GM21619 (cell line): Measurements from ENCODE around the gene CC2D1A.

ENCODE experiments used
- ATAC-seq: cut with Tn5 transposase; IDR thresholded peaks from one replicate; pipeline ENCODE4 v1.9.1; 2021; ENCODE audit not compliant: unreplicated experiment

CC2D1A gene

GRCh38 chr19:13932911-13933393 is 27.0 kb downstream of the CC2D1A start:
- ATAC-seq = no peak

GRCh38 chr19:13934785-13935109 is 28.7 kb downstream of the CC2D1A start:
- no peak for ATAC-seq

GRCh38 chr19:13935765-13936510 is 29.9 kb downstream of the CC2D1A start:
- ATAC-seq = no peak

- no peak for ATAC-seq
Measured at GRCh38 chr19:13937479-13938300, 31.7 kb downstream of the CC2D1A start.

- ATAC-seq = no peak
Measured at GRCh38 chr19:13938301-13939064, 32.5 kb downstream of the CC2D1A start, which contains the start of gene PODNL1. Gene PODNL1, minus strand, starts transcription at chr19:13938417. Its CDS starts 236 bp downstream, at chr19:13938181.

GRCh38 chr19:13942023-13942684 is 36.2 kb downstream of the CC2D1A start:
- ATAC-seq = no peak

- no peak for ATAC-seq
Measured at GRCh38 chr19:13946414-13946813, 40.4 kb downstream of the CC2D1A start.

- no peak for ATAC-seq
Measured at GRCh38 chr19:13951043-13951442, 45.0 kb downstream of the CC2D1A start.

GRCh38 chr19:13951799-13952153 is 45.8 kb downstream of the CC2D1A start:
- ATAC-seq = peak; percentile 5

- ATAC-seq = peak; percentile 94
Measured at GRCh38 chr19:13952154-13952930, 46.3 kb downstream of the CC2D1A start, which contains the start of gene DCAF15. Gene DCAF15, plus strand, starts transcription at chr19:13952509. Its CDS starts 4 bp downstream, at chr19:13952513.

- ATAC-seq = no peak
Measured at GRCh38 chr19:13952931-13953531, 47.0 kb downstream of the CC2D1A start.

- ATAC-seq = no peak
Measured at GRCh38 chr19:13954185-13954584, 48.2 kb downstream of the CC2D1A start.

GRCh38 chr19:13955662-13956364 is 49.8 kb downstream of the CC2D1A start:
- ATAC-seq = no peak

GRCh38 chr19:13956365-13956744 is 50.4 kb downstream of the CC2D1A start:
- no peak for ATAC-seq

GRCh38 chr19:13957051-13957450 is 51.0 kb downstream of the CC2D1A start:
- no peak for ATAC-seq

GRCh38 chr19:13958043-13958442 is 52.0 kb downstream of the CC2D1A start:
- no peak for ATAC-seq

- ATAC-seq = no peak
Measured at GRCh38 chr19:13959141-13959961, 53.4 kb downstream of the CC2D1A start.
